Measurements from ENCODE around the gene TMEM184C. TPM values are rescaled to one million over a fixed set of nuclear protein-coding genes. Genes with fewer than 3 reads are reported as not detected.

The TMEM184C gene
- total RNA-seq, 1 donor from 2014 or later: 31.7 TPM

DNA sequence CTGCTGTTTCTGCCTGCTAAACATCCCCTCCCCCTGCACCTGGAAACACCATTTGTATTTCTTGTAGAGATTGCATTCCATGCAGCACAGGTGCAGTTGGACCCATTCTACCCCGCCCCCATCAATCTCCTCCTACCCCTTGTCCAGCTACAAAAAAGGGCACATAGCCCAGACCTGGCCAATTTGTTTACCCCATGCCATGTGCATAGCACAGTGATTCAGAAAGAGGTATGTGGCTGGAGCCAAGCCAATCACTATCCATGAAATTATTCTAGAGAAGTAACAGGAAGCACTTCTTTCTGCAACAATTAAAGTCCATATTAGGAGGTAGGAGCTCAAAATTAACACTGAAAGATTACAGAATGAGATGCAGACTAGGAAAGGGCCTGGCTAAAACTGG lies 20.2 kb upstream of the TMEM184C start:
- DNase-seq (ENCODE audit: low spot score) (no peak), ATAC-seq (no peak)
- intact Hi-C loops (cut with DNase I): no loop called here

DNA sequence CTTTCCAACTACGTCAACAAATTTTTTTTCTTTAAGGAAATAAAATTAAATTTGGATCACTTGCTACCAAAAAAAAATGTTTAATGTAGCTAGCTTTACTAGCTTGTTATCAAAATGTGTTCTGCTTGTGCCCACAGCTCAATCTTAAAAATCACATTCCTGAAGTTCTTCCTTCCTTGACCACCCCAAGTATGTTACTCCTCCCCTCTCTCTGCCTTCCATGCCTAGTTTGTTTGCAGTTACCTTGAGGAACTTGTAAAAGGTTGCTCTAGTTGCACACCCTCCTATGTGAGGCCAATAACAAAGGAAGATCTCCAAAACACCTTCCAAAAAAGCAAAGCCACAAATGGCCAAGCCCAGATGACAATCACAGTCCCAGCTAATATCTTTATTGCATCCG lies 19.6 kb upstream of the TMEM184C start:
- ATAC-seq: no peak
- intact Hi-C loops (cut with DNase I): no loop called here
- DNase-seq (ENCODE audit: low spot score): no peak

DNA sequence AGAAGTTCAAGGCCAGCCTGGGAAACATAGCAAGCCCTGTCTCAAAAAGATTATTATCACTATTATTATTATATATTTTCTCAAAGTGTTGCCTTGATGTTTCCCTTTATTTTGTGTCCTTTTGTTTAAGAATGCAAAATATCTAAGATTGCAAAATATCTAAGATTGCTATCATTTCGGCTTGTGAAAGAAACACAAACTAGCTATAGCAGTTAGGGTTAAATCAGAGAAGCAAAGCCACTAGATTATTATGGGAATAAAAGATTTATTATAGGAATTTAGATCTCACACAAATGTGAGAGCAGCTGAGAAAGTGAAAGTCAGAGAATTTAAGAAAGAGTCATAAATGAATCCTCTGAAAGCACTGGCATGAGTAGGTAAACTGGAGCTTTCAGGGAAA lies 18.0 kb upstream of the TMEM184C start:
- ATAC-seq (no peak), DNase-seq (ENCODE audit: low spot score) (no peak)
- intact Hi-C loops (cut with DNase I): no loop called here

DNA sequence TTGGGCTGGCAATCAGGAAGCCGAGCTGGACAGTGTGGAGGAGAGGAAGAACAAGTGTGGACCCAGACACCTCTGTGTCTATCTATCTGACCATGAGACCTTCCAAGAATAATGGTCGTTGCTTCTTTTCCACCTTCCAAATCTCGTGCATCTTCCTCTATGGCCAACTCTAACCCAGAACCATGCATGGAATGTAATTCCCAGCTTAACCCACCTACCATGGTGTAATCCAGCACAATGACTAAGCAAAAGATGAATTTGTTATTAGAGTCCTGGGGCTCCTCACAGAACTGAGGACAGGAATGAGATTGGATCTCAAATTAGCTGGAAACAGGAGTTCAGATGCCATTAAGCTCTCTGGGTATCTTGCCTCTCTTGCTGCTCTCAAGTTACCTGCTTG lies 17.4 kb upstream of the TMEM184C start:
- intact Hi-C loops (cut with DNase I): no loop called here
- DNase-seq (ENCODE audit: low spot score): no peak
- no peak for ATAC-seq

DNA sequence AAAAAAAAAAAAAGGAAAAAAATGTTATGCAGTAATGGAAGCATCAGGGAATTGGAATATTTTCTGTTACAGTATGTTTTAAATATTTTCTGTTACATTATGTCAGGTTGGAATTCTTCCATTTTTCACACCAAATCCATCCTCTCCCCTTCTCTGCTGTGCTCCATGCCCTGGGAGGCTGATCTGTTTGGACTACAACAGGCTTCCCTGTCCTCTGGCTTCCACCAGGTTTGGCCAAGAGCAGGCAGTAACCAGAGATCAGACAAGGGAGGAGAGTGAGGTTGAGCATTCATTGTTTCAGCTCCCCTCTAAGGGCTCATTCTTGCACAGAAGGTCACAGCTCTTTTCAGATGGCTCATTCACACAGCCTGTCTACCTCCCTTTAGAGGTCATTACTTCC lies 11.7 kb upstream of the TMEM184C start:
- no peak for DNase-seq (ENCODE audit: low spot score)
- intact Hi-C loops (cut with DNase I): no loop called here
- ATAC-seq: no peak

DNA sequence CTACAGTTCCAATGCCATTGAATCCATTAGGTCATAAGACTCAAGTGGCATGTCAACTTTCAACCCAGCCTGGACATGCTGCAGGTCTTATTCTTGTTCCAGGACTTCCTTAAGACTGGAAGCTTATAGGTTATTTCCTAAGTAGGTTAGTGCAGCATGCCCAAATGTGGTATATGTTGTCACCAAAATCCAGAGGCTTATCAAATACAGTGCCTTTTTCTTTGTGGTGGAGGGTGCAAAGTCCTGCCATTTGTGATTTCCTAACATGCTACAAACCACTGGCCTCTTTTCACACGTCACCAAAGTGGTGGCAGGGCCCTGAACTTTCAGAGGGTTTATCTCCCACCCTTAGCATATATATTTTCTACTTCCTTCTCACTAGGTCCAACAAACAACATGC lies 9.7 kb upstream of the TMEM184C start:
- DNase-seq (ENCODE audit: low spot score): no peak
- no peak for ATAC-seq
- intact Hi-C loops (cut with DNase I): no loop called here

DNA sequence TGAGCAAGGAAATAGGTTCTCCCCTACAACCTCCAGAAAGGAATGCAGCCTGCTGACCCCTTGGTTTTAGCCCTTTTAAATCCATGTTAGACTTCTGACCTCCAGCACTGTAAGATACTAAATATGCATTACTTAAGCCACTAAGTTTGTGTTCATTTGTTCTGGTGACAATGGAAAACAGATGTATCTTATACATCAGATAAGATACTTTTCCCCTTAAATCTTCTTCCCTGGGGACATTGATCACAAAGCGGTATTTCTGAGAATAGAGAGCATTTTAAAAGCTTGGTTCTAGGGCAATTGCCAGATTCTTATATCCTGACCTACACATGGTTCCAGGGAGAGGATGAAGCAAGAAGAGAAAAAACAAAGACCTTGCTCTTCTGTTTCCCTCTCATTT lies 6.5 kb upstream of the TMEM184C start:
- DNase-seq (ENCODE audit: low spot score) (no peak), ATAC-seq (no peak)
- intact Hi-C loops (cut with DNase I): no loop called here

DNA sequence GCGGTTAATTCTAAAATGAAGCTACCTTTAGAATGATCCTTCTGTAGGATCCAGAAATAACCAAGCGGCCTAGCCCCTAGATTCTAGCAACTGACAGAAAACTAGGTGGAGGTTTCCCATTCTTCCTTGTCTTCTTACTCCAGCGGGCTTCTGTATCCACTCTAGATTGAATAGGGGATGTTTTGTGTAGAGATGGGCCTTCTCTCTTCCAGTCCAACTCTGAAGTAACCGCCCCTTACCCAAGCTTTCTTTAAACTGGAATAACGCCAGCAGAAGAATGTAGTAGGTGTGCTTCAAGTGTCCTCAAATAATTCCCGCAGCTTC lies 386 bp upstream of the TMEM184C start:
- intact Hi-C loops (cut with DNase I): no loop called here
- ATAC-seq: no peak
- no peak for DNase-seq (ENCODE audit: low spot score)

DNA sequence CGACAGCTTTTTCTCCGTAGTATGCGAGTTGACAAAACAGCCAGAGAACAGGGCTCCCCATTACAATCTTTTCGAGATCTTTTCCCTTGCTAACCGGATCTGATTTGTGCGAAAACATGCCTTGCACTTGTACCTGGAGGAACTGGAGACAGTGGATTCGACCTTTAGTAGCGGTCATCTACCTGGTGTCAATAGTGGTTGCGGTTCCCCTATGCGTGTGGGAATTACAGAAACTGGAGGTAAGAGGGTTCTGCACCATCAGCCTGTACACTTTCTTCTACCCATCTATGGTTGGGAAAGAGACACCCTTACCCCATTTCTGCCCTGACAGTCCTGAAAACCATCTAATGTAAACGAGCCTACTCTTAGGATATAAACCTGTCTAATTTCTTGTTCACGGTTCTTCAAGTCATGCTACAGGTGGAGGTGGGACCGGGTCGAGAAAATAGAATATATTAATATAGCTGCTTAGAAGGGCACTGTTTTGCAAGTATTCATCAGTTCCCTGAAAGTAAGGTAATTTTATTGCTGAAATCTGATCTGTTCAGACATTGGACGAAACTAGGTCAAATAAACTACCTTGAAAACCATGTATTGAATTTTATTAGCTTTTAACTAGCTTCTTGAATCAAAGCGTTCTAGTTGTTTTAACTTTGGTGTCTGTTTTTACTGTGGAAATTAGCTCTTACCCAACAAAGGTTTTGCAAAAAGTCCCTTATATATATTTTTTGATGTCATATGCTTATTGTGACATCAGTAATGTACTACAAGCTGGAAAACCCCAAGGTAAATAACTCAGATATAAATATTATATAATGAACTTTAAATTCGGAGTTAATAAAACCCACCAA lies 869 bp downstream of the TMEM184C start:
- ATAC-seq: no peak
- no peak for DNase-seq (ENCODE audit: low spot score)
- intact Hi-C loops (cut with DNase I): no loop called here

DNA sequence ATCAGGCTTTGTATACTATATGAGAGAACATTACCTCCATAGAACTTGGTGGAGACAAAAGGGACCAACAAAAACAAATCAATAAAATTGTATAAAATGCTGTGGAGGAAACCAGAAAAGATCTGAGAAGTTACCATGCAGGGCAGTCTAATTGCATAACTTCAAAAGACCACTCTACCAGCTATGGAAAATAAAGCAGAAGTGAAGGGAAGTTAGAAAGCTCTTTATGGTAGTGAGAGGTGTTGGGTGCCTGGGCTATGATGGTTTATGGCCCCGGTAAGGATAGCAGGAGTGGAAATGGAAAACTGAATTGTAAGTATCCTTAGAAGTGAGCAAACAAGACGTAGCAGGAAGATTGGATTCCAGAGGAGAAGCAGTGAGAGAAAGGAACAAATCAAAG lies 3.1 kb downstream of the TMEM184C start:
- intact Hi-C loops (cut with DNase I): no loop called here
- ATAC-seq: no peak
- no peak for DNase-seq (ENCODE audit: low spot score)

DNA sequence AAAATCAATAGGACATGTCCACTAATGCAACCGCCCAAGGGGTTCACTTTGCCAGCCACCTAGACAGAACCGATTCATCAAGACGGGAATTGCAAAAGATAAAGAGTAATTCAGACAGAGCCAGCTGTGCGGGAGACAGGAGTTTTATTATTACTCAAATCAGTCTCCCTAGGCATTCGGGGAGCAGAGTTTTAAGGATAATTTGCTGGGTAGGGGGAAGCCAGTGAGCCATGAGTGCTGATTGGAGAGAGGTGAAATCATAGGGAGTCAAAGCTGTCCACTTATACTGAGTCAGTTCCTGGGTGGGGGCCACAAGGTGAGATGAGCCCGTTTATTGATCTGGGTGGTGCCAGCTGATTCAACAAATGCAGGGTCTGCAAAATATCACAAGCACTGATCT lies 8.5 kb downstream of the TMEM184C start:
- intact Hi-C loops (cut with DNase I): no loop called here
- ATAC-seq: no peak
- DNase-seq (ENCODE audit: low spot score): no peak

DNA sequence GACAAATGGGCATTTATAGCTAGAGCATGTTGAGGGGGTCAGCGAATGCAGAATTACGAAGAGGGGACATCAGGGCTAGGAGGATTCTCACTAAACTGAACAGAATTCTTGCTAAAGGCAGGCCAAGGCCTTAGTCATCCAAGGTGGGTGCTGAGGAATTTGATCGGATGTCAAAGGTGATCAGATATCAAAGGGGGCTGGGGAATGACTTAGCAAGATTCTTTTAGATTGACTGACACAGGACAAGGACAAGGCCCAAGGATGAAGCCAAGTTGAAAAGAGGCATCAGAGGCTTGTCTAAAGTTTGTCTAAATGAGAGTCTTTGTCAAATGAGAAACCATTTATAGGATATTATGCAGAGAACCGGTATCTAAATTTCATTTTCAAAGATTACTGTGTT lies 9.7 kb downstream of the TMEM184C start:
- ATAC-seq: no peak
- intact Hi-C loops (cut with DNase I): no loop called here

DNA sequence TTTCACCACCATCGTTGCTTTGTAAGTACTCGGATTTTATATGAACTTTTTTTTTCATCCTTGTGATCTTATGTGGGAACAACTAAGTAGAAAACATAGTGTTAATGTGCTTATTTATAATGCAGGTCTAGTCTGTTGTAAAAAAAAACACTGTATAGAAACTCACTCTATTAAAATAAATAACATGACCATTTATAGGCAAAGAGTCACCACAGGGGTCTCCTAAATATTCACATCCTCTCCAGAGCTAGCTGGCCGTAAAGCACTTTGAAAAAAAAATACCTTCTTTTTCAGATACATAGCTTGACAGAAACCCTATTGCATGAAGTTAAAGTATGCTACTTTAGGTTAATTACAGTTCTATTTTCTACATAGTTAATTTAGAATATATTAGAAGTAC lies 11.2 kb downstream of the TMEM184C start:
- intact Hi-C loops (cut with DNase I): no loop called here
- DNase-seq (ENCODE audit: low spot score): no peak
- ATAC-seq: no peak

More for the DNA sequence above, 9.7 kb downstream of the TMEM184C start:
- no peak for DNase-seq (ENCODE audit: low spot score)

DNA sequence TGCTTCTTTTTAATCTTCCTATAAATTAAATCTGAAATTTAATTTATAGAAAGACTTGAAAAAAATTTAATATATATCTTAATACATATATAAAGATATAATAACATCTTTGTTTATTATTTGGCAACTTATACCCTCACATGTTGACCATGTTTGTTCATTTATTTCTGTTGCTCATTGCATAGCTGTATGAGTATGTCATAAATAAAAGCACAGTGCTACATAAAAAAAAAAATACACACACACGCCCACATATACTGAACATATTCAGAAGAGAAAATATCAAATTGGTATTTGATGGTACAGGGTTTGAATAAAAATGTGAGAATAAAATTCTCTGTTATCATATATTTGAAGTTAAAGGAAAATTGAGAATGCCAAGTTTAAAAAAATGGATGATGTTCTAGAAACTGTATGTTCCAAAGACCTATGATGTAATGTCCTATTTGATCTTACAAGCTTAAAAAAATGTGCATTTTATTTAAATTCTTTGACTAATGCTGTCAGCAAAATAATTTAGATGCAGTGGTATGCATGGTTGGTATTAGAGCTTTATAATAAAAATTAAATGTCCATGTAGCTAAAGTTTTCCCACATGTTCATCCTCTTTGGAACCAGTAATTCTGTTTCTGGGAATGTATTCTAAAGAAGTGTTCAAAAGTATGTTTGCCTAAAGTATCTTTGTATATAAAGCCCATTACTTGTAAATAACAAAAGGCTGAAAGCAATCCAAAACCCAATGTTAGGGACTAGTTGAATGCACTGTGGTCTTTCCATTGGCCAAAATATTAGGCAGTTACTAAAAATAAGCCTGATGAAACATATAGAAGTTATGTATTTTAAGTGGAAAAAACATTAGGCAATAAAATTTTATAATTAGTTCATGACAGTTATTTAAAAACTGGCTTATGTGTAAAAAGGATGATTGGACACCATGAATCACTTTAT lies 12.9 kb downstream of the TMEM184C start:
- DNase-seq (ENCODE audit: low spot score) (no peak), ATAC-seq (no peak)
- intact Hi-C loops (cut with DNase I): no loop called here

DNA sequence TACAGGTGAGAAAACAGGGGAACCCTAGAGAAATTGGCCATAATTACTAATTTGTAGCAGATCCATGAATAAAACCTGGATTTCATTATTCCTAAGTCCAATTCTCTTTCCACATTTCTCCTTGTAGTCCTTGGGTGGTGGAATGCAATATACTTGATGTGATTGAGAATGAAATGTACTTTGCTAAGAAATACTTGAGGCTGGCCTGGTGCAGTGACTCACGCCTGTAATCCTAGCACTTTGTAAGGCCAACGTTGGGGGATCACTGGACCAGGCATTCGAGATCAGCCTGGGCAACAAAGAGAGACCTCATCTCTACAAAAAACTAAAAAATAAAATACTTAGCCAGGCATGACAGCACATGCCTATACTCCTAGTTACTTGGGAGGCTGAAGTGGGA lies 15.9 kb downstream of the TMEM184C start:
- intact Hi-C loops (cut with DNase I): no loop called here
- DNase-seq (ENCODE audit: low spot score): no peak
- no peak for ATAC-seq

DNA sequence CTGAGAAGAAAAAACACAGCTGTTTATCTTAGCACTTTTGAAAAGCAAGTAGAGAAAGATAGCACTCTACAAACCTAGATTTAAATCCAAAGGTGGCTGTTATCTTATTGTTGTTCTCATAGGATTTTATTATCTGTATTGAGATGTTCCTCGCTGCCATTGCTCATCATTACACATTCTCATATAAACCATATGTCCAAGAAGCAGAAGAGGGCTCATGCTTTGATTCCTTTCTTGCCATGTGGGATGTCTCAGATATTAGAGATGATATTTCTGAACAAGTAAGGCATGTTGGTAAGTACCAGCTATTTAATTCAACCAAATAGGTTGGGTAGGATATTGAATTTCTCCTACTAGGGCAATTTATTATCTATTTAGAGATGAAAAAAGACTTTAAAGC lies 16.4 kb downstream of the TMEM184C start:
- ATAC-seq (no peak), DNase-seq (ENCODE audit: low spot score) (no peak)
- intact Hi-C loops (cut with DNase I): no loop called here

DNA sequence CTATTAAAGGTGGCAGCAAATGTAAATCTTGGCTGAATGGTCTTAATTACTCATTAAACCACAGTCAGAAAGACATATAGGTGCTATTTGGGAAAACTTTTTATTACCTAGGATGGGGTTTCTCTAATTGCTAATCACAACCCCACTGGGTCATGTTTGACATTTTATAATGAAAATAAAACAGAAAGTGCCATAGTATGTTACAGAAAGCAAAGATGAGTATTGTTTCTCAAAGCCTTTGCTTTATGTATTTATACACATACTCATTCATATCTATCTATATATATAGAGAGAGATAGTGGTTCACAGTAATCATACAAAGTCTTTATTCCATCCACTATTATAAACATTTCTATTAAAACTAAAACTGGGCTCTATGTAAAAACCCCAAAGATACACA lies 18.2 kb downstream of the TMEM184C start:
- ATAC-seq (no peak), DNase-seq (ENCODE audit: low spot score) (no peak)
- intact Hi-C loops (cut with DNase I): no loop called here

DNA sequence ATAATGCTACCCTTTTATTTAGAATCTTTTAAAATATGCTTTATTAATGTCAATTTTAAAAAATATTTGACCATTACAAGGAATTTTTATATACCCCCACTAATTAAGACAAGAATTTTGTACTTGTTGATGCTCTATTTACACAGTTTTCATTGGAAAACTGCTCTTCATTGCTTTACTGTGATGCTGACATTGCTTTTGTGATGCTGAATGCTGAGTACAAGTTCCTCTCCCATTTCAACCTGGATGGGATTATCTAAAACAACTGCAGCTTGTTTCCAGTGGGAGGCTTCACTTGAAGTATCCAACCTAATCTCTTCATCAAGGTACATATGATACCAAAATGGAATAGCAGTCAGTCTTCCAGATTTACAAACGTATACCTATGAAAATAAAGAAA lies 21.2 kb downstream of the TMEM184C start:
- DNase-seq (ENCODE audit: low spot score): no peak
- intact Hi-C loops (cut with DNase I): no loop called here
- ATAC-seq: no peak

DNA sequence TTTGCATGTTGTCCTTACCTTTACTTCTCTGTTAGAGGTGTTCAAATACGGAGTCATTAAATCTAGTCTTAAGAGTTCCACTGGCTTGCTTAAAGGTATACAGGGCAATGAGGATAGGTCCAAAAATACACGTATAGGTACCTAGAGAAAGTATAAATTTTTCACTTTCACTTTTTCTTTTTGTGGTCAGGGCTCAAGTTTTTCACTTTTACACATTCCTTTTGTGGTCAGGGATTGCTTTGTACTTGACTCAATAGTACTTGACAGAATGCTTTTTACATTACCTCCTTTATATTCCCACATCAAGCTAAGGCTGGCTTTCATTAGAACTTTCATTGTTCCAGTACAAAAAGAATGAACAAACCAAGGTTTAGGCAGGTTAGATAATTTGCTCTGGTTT lies 21.7 kb downstream of the TMEM184C start:
- intact Hi-C loops (cut with DNase I): no loop called here
- ATAC-seq (no peak), DNase-seq (ENCODE audit: low spot score) (no peak)

DNA sequence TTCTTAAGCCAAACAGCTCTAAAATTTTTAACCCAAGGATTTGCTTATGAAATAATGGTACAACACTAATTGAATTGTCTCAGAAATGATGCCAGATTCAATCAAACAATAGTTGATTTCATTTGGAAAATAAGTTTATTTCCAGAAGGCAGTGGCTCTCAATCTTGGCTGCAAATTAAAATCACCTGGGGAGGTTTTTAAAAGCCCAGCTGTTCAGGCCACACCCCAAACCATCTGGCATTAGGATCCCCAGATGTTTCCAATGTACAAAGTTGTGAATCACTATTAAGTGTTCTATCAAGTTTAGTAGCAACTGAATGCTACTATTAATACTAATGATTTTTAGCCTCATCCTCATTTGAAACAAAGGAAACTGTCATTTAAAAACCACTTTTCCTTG lies 22.2 kb downstream of the TMEM184C start:
- ATAC-seq (no peak), DNase-seq (ENCODE audit: low spot score) (no peak)
- intact Hi-C loops (cut with DNase I): no loop called here

Data from sciatic nerve (tissue), 2 donors.